HG03432 (cell line): ENCODE data around the gene GDI1.

Experiments used
- ATAC-seq: cut with Tn5 transposase; IDR thresholded peaks from one replicate; pipeline ENCODE4 v1.9.1; 2021; ENCODE audit warnings: mild to moderate bottlenecking, moderate library complexity; ENCODE audit not compliant: unreplicated experiment

The GDI1 gene

GRCh38 chrX:154478728-154479622 is 42.0 kb downstream of the GDI1 start, which contains the start of gene LAGE3:
Gene LAGE3 (minus strand): TSS chrX:154479281. CDS start chrX:154478915, 366 bp downstream.
- peak; percentile 90 for ATAC-seq

GRCh38 chrX:154481195-154481594 is 44.2 kb downstream of the GDI1 start:
- ATAC-seq = no peak

DNA sequence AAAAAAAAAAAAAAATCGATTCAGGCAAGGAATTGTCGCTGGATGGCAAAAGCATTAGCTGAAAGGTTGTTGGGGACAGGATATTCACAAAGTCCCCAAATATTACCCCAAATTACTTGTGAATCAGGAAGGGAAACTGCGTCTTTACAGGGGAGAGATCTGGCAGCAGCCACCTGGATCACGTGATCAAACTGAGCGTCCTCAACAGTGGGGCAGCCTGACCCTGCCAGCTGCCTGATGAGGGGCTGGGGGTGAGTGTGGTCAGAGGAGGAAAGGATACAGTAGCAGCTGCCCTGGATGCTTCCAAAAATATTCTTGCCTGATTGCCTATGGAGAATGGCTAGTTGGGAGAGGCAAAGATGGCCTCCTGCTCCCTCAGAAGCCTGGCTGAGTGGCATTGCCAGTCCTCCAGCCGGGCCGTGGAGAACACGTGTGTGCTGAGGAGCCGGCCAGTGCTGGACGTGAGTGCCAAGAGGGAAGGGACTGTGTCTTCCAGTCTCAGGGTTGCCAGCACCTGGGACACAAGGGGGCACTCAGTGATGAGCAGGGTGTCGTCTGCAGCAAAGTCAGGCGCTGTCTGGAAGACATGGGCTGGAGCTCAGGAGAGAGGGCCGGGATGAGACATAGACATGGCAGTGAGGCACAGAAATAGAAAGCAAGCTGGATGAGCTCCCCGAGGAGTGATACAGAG is 45.1 kb downstream of the GDI1 start:
- no peak for ATAC-seq

DNA sequence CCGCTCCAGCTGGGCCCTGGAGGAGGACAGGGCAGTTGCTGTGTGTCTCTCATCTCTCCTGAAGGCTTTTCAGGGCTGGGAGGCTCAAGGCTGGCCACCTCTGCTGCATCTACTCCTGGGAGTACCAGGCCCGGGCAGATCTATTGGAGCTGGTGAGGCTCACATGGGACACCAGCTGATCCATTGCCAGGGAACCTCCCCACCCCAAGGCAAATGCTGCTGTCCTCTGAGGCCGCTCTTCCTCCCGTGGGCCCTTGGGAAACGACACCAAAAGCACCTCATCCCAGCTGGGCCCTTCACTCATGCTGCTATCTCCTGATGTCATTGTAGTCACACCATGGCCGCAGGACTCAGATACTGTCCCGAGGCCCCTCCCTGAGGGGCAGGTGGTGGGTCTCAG is 45.8 kb downstream of the GDI1 start:
- ATAC-seq = no peak

- no peak for ATAC-seq
These were observed 46.4 kb downstream of the GDI1 start for GRCh38 chrX:154483325-154483724.

DNA sequence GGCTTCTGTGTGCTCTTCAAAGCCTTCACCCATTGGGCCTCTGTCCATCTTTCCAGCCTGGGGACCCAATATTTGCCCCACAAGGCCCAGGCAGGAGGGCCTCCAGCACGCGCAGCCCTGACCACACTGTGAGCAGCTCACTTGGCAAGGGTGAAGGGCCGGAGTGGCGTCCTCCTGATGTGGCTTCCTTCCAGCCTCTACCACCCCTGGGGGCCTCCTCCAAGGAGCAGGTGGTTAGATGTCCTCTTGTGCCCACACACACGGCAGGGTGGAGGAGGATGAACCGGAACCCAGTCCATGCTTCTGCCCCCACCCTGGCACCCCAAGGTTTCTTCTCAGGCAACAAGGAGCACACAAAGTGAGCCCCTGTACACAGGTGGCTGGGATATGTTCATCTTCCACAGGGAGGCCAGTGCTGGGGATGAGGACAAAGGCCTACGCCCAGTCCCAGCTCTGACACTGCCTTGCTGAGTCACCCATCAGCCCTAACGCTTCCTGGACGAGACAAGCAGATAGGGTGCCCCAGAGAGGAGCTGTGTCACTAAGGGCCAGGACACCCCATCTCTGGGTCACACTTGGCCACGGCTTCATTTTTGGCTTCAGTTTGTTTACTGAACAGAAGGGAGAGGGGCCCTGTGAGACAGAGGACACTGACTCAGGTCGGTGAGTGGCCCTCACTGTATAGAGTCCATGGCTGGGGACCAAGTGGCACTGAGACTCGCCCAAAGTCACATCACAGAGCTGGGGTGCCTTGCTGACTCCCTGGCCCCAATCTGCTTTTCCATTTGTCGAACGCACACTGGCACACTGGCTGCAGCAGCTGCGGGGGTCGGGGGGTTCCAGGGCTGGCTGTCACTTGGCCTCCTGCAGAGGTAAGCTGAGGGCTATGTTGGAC is 47.5 kb downstream of the GDI1 start:
- no peak for ATAC-seq

DNA sequence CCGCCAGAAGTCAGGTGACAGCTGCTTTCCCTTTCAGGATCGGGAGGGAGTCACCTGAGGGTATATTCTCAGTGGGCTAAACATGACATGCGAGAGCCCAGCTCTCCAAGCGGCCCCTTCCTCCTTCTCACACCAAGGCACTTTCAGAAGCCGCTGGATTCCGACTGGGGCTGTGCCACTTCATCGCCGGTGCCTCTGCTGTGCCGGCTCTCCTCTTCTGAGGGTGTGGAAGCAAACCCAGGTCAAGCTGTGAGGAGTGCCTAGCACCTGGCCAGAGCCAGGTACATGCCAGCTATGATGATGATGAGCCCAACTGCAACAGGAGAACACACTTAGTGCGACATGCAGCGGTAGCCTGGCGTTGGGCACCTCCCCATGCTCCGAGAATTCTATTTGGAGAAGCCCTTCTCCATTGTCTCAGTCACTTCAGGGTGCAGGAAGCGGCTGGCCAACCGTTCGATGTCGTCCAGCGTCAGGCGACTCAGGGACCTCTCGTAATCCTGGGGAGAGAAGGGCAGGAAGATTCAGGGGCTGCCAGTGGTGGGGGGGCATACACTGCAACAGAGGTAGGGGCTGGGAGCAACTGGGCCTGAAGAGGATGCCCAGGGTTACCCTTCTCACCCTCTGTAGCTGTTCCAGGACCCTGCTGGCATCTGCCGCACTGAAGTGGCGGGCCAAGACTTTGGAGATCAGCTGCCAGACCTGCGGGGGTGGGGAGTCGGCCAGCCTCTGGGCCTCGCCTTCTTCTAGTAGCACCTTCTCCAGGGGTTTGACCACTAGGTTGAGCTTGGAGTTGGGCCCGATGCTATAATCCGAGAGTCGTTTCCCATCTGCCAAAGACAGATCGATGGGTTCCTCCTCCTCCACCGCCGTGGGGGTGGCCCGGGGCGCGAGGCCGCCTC is 48.4 kb downstream of the GDI1 start:
- ATAC-seq = no peak

DNA sequence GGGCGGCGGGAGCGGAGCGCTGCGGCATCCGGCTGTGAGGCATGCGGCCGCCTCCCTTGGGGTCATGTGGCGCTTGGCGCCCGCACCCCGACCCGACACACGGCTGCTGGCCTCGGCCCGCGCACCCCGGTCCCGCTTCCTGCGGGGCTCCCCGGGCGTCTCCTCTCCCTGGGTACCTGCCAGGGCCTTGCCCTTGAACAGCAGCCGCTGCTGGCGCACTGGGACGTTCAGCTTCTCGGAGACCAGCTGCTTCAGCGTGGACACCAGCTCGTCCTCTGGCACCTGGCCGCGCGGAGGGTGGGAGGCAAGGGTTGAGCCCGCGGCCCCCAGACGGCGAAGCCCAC is 49.1 kb downstream of the GDI1 start:
- ATAC-seq = no peak

DNA sequence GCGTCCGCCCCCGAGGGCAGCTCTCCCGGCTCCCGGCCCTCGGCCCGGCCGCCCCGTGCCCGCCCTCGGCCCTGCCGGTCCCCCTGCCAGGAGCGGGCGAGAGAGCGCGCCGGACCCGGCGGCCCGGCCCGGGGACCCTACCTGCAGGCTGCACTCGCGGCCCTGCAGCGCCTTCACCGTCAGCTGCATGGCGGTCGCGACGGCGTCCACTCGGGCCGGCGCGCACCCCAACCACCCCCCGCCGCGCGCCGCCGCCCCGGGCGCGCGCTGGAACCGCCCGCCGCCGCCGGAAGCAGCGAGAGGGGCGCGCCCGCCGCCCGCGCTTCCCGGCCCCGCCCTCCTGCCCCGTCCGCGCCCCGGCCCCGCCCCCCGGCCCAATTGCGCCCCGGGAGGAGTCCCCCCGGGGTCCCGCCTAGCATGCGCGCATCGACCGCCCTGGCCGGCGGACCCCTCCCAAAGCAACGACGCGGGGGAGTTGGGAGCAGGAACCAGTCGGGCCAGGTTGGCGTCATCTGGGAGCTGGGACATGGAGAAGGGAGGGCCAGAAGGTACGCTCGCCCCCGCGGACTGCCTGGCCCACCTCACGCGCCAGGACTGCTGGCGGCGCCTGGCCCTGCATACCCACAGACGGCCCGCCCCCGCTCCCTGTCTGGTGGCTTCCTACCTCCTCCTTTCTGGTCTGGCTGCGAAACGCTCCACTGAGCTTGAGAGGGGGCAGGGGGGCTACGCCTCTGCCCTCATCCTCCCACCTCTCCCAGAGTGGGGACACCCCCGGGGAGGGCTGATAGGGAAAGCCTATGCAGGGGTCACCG is 49.6 kb downstream of the GDI1 start, which contains the start of gene UBL4A:
UBL4A (minus strand) TSS at position 220 of the 812 bp plus-strand sequence; CDS start at position 189, 31 bp downstream.
- peak; percentile 33 for ATAC-seq

DNA sequence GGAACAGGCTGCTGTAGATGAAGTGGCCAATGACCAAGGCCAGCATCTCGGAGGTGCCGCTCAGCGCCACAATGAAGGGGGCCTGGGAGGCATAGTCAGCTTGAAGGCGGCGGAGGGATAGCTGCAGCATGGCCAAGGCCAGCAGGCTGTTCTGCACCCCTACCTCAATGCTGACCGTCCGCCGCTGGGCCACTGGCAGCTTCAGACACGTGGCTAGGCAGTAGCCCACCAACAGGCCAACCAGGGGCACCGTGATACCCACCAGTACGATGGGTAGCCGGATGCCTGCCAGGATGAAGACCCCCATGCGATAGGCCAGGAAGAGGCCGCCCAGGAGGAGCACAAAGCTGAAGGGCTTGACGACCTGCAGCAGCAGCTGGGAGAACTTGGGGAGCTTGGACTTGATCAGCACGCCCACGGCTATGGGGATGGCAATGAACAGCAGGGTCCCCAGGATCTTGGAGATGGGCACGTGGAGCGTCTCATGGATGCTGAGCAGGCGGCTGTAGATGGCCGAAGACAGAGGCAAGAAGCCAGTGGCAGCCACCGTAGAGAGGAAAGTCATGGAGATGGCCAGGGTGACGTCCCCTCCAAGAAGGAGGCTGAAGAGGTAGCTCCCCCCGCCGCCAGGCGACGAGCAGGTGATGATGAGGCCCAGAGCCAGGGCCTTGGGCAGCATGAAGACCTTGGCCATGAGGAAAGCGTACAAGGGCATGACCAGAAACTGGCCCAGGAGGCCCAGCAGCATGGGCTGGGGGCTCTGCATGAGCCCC is 50.8 kb downstream of the GDI1 start:
- no peak for ATAC-seq

GRCh38 chrX:154488336-154489075 is 51.6 kb downstream of the GDI1 start:
- no peak for ATAC-seq

- no peak for ATAC-seq
These were observed 52.2 kb downstream of the GDI1 start for GRCh38 chrX:154489182-154489581.

GRCh38 chrX:154490021-154490413 is 53.1 kb downstream of the GDI1 start:
- peak; percentile 15 for ATAC-seq

GRCh38 chrX:154490414-154491083 is 53.6 kb downstream of the GDI1 start, which contains the start of gene SLC10A3:
Gene SLC10A3 (minus strand): TSS chrX:154490629. CDS start chrX:154488940, 1,689 bp downstream.
- ATAC-seq = peak; percentile 85
